T-cell (primary cell): ENCODE data around the gene WDR77. TPM values are rescaled to one million over a fixed set of nuclear protein-coding genes. Genes with fewer than 3 reads are reported as not detected.
A peak's percentile ranks its signal among the peaks of the same experiment; 100 is the strongest.

Experiments used
- ATAC-seq, 4 experiments: fragments of 200-7000 bp in 3 of 4; fragments of 150-1000 bp in 1 of 4; cut with Tn5 transposase; replicated peaks in 1 of 4; 1 replicate in 3 of 4; 2 replicates in 1 of 4; pipeline ENCODE4 v1.10.0; 2021; ENCODE audit warnings: moderate library complexity in 3 of 4, mild to moderate bottlenecking in 2 of 4, moderate number of reproducible peaks in 1 of 4
- CTCF ChIA-PET, 2 donors: fragments of 300-600 bp; sonication (Branson Sonifier 250); formaldehyde crosslinking; loops; one replicate each; lab custom pipeline; 2022; ENCODE audit warnings: antibody characterized with exemption in 2 of 2; lab: Charles Lee
- POLR2A ChIA-PET, 2 donors: fragments of 300-600 bp; sonication (Branson Sonifier 250); formaldehyde crosslinking; loops; one replicate each; lab custom pipeline; 2022; ENCODE audit warnings: antibody characterized with exemption in 2 of 2; lab: Charles Lee
- DNase-seq, 35 experiments: peaks; one replicate each; pipeline versions ENCODE4 v3.0.0 to v3.0.0-alpha.2; 2013 to 2023
- H3K27ac ChIP-seq: one replicate; pipeline ENCODE4 v1.5.1; 2013; ENCODE audit warnings: low read length
- H3K27me3 ChIP-seq, 2 experiments: replicated peaks in 1 of 2; 1 replicate in 1 of 2; 2 replicates in 1 of 2; pipeline versions ENCODE4 v1.6.1 to v1.7.0; 2013; ENCODE audit warnings: low read length in 1 of 2, mixed read lengths in 1 of 2; ENCODE audit not compliant: control insufficient read depth in 2 of 2, insufficient read depth in 2 of 2; ENCODE audit errors: extremely low read depth in 1 of 2
- H3K36me3 ChIP-seq, 2 donors: 1 replicate in 1 of 2; 2 replicates in 1 of 2; pipeline versions ENCODE4 v1.6.1 to v1.7.0; 2013; ENCODE audit warnings: low read length in 1 of 2; ENCODE audit not compliant: control insufficient read depth in 2 of 2, insufficient read depth in 1 of 2; ENCODE audit errors: extremely low read depth in 1 of 2
- H3K4me1 ChIP-seq, 2 experiments: 1 replicate in 1 of 2; 2 replicates in 1 of 2; pipeline versions ENCODE4 v1.6.1 to v1.7.0; 2013; ENCODE audit warnings: low read length in 2 of 2, mixed read lengths in 1 of 2; ENCODE audit not compliant: insufficient read depth in 2 of 2, control insufficient read depth in 1 of 2; ENCODE audit errors: extremely low read depth in 1 of 2
- H3K4me3 ChIP-seq, 2 donors: 1 replicate in 1 of 2; 2 replicates in 1 of 2; pipeline versions ENCODE4 v1.5.1 to v1.7.0; 2013; ENCODE audit warnings: mild to moderate bottlenecking in 2 of 2, low read length in 1 of 2, moderate library complexity in 1 of 2; ENCODE audit not compliant: control insufficient read depth in 1 of 2; ENCODE audit errors: extremely low read depth in 1 of 2
- H3K9me3 ChIP-seq: 2 replicates; pipeline ENCODE4 v1.7.0; 2013
- H3K27ac Mint-ChIP-seq, 2 donors: one replicate each; pipeline ENCODE4 v1.8.0; 2020 to 2021; ENCODE audit warnings: mild to moderate bottlenecking in 2 of 2, mixed read lengths in 2 of 2
- H3K27me3 Mint-ChIP-seq, 2 donors: one replicate each; pipeline ENCODE4 v1.8.0; 2021 to 2022; ENCODE audit warnings: mixed read lengths in 2 of 2
- H3K36me3 Mint-ChIP-seq: one replicate; pipeline ENCODE4 v1.8.0; 2021; ENCODE audit warnings: mixed read lengths
- H3K4me1 Mint-ChIP-seq, 3 donors: one replicate each; pipeline ENCODE4 v1.8.0; 2020 to 2022; ENCODE audit warnings: mixed read lengths in 3 of 3, mild to moderate bottlenecking in 1 of 3
- H3K4me3 Mint-ChIP-seq, 3 donors: one replicate each; pipeline ENCODE4 v1.8.0; 2020 to 2022; ENCODE audit warnings: mild to moderate bottlenecking in 3 of 3, mixed read lengths in 3 of 3, moderate library complexity in 3 of 3
- H3K9me3 Mint-ChIP-seq, 3 donors: one replicate each; pipeline ENCODE4 v1.8.0; 2020 to 2022; ENCODE audit warnings: mixed read lengths in 3 of 3
- WGBS: methylation state at CpG from one replicate; pipeline ENCODE4 v1.1.5; 2013; ENCODE audit warnings: missing lambda C conversion rate; ENCODE audit not compliant: insufficient coverage; 5-methylcytosine and 5-hydroxymethylcytosine counted together
- total RNA-seq, 35 experiments: library from RNA in 6 of 35; stranded (reverse) in 6 of 35; fragments of 120-200 nt in 1 of 35; gene quantifications; one replicate each; pipeline versions ENCODE4 v1.2.1 to v1.2.4 and lab custom pipeline; 2013 to 2026

The WDR77 gene
- total RNA-seq, 5 donors from 2014 or later (not counting 1 experiment from before 2014, with no cell fraction given), result 22.5 to 40.1 (median 33.1) TPM

GRCh38 chr1:111462370-111463028 is 13.4 kb upstream of the WDR77 start:
- Histone ChIP-seq H3K4me1 (no peaks in the 10 kb centered on the region), H3K27me3 (no peaks in the 10 kb centered on the region), H3K36me3 (peaks cover 2 to 47% of the 10 kb centered on the region in 2 donors), H3K4me3 (no peak overlapping the region), H3K9me3 (no peaks in the 10 kb centered on the region), H3K27ac (no peak overlapping the region)
- Mint-ChIP-seq H3K36me3 (peaks cover 55% of the 10 kb centered on the region), H3K27ac (no peak overlapping the region), H3K4me3 (no peak overlapping the region), H3K4me1 (peaks cover 20 to 40% (median 28%) of the 10 kb centered on the region in 3 donors), H3K27me3 (no peaks in the 10 kb centered on the region), H3K9me3 (no peaks in the 10 kb centered on the region)
- WGBS, result no CpG with 5 or more reads among the region's 4 CpGs
- DNase-seq, result no peak
- ATAC-seq, result no peak
- ChIA-PET CTCF (interaction anchor here in 1 of 2 donors (1.0 kb wide), 1 partner anchor 45 kb away, joined by 4 read pairs; no protein-coding TSS in a partner anchor), POLR2A (interaction anchor here in 1 of 2 donors (0.8 kb wide), 1 partner anchor 13 kb away, joined by 3 read pairs; no protein-coding TSS in a partner anchor)

GRCh38 chr1:111461765-111462164 is 12.7 kb upstream of the WDR77 start:
- ChIA-PET POLR2A (interaction anchor here in 1 of 2 donors (0.8 kb wide), 1 partner anchor 13 kb away, joined by 3 read pairs; no protein-coding TSS in a partner anchor), CTCF (no interaction called here)
- ATAC-seq, result no peak
- Histone ChIP-seq H3K4me1 (no peaks in the 10 kb centered on the region), H3K9me3 (no peaks in the 10 kb centered on the region), H3K27me3 (no peaks in the 10 kb centered on the region), H3K27ac (no peak overlapping the region), H3K4me3 (no peak overlapping the region), H3K36me3 (peaks cover 2 to 54% of the 10 kb centered on the region in 2 donors)
- Mint-ChIP-seq H3K36me3 (peaks cover 59% of the 10 kb centered on the region), H3K9me3 (no peaks in the 10 kb centered on the region), H3K27ac (no peak overlapping the region), H3K4me3 (no peak overlapping the region), H3K27me3 (no peaks in the 10 kb centered on the region), H3K4me1 (peaks cover 23 to 41% (median 31%) of the 10 kb centered on the region in 3 donors)
- DNase-seq, result no peak
- no CpG with 5 or more reads among the region's 6 CpGs for WGBS

- Mint-ChIP-seq H3K27ac (peak overlapping the region in 1 of 2 donors; percentile 31), H3K4me3 (peak overlapping the region in 1 of 3 donors; percentile 31)
- POLR2A ChIA-PET, result no interaction called here
Observed at GRCh38 chr1:111455642-111456031, 6.6 kb upstream of the WDR77 start.

GRCh38 chr1:111454859-111455641 is 6.0 kb upstream of the WDR77 start:
- H3K4me1 Mint-ChIP-seq, result peaks cover 71 to 72% (median 72%) of the 10 kb centered on the region in 3 donors
- POLR2A ChIA-PET, result interaction anchor here in 1 of 2 donors (0.6 kb wide), 1 partner anchor 170 kb away, joined by 4 read pairs; no protein-coding TSS in a partner anchor
- Histone ChIP-seq H3K9me3 (no peaks in the 10 kb centered on the region), H3K4me3 (no peak overlapping the region), H3K27ac (no peak overlapping the region), H3K36me3 (peaks cover 4 to 74% of the 10 kb centered on the region in 2 donors), H3K4me1 (peaks cover 27 to 33% of the 10 kb centered on the region in 2 experiments), H3K27me3 (no peaks in the 10 kb centered on the region)
- DNase-seq (no peak), ATAC-seq (no peak)
- CTCF ChIA-PET, result no interaction called here
- WGBS, result no CpG with 5 or more reads among the region's 5 CpGs
- no peaks in the 10 kb centered on the region for H3K27me3 Mint-ChIP-seq
- peaks cover 62% of the 10 kb centered on the region for H3K36me3 Mint-ChIP-seq
- peak overlapping the region; percentile 49 to 68 for H3K27ac Mint-ChIP-seq
- H3K9me3 Mint-ChIP-seq, result no peaks in the 10 kb centered on the region
- H3K4me3 Mint-ChIP-seq, result peak overlapping the region in 1 of 3 donors; percentile 31

More at GRCh38 chr1:111455642-111456031, 6.6 kb upstream of the WDR77 start:
- Mint-ChIP-seq H3K27me3 (no peaks in the 10 kb centered on the region), H3K36me3 (peaks cover 64% of the 10 kb centered on the region), H3K9me3 (no peaks in the 10 kb centered on the region), H3K4me1 (peaks cover 65 to 67% (median 66%) of the 10 kb centered on the region in 3 donors)
- Histone ChIP-seq H3K36me3 (peaks cover 4 to 77% of the 10 kb centered on the region in 2 donors), H3K27ac (no peak overlapping the region), H3K4me1 (peaks cover 23 to 28% of the 10 kb centered on the region in 2 experiments), H3K27me3 (no peaks in the 10 kb centered on the region), H3K4me3 (no peak overlapping the region), H3K9me3 (no peaks in the 10 kb centered on the region)
- DNase-seq (no peak), ATAC-seq (no peak)
- no CpG with 5 or more reads among the region's 3 CpGs for WGBS
- CTCF ChIA-PET, result no interaction called here

GRCh38 chr1:111453706-111454105 is 4.7 kb upstream of the WDR77 start:
- H3K4me1 ChIP-seq, result peaks cover 29 to 35% of the 10 kb centered on the region in 2 experiments
- CTCF ChIA-PET, result interaction anchor here (0.6 to 1.2 kb wide), 5 partner anchors 11 to 261 kb away, joined by 3 to 5 read pairs (median 3); no protein-coding TSS in a partner anchor
- POLR2A ChIA-PET, result interaction anchor here in 1 of 2 donors (0.9 kb wide), 1 partner anchor 17 kb away, joined by 5 read pairs; no protein-coding TSS in a partner anchor

GRCh38 chr1:111452581-111452980 is 3.5 kb upstream of the WDR77 start:
- CTCF ChIA-PET, result interaction anchor here (0.6 to 1.2 kb wide), 7 partner anchors 56 to 1529 kb away, joined by 3 to 5 read pairs (median 4); partner anchors contain the start of gene CHI3L2 (in 1 of the 2)
- Histone ChIP-seq H3K27ac (no peak overlapping the region), H3K36me3 (peaks cover 2 to 52% of the 10 kb centered on the region in 2 donors), H3K4me3 (no peak overlapping the region), H3K9me3 (no peaks in the 10 kb centered on the region), H3K4me1 (peaks cover 37 to 41% of the 10 kb centered on the region in 2 experiments), H3K27me3 (no peaks in the 10 kb centered on the region)
- Mint-ChIP-seq H3K9me3 (no peaks in the 10 kb centered on the region), H3K4me1 (peaks cover 83 to 86% (median 83%) of the 10 kb centered on the region in 3 donors), H3K36me3 (peaks cover 47% of the 10 kb centered on the region), H3K27ac (no peak overlapping the region), H3K27me3 (no peaks in the 10 kb centered on the region), H3K4me3 (peak overlapping the region in 1 of 3 donors; percentile 100)
- WGBS, result no CpG with 5 or more reads among the region's 3 CpGs
- POLR2A ChIA-PET, result interaction anchor here in 1 of 2 donors (0.9 to 1.2 kb wide), 2 partner anchors 18 to 20 kb away, joined by 4 to 5 read pairs; no protein-coding TSS in a partner anchor
- DNase-seq, result no peak
- no peak for ATAC-seq

More at GRCh38 chr1:111453706-111454105, 4.7 kb upstream of the WDR77 start:
- Histone ChIP-seq H3K27ac (no peak overlapping the region), H3K27me3 (no peaks in the 10 kb centered on the region), H3K36me3 (peaks cover 2 to 63% of the 10 kb centered on the region in 2 donors), H3K4me3 (no peak overlapping the region), H3K9me3 (no peaks in the 10 kb centered on the region)
- Mint-ChIP-seq H3K4me3 (peak overlapping the region in 1 of 3 donors; percentile 0), H3K27ac (no peak overlapping the region), H3K36me3 (peaks cover 58% of the 10 kb centered on the region), H3K9me3 (no peaks in the 10 kb centered on the region), H3K27me3 (no peaks in the 10 kb centered on the region), H3K4me1 (peaks cover 80 to 84% (median 80%) of the 10 kb centered on the region in 3 donors)
- no peak for ATAC-seq
- no CpG with 5 or more reads among the region's 3 CpGs for WGBS
- no peak for DNase-seq
